Adipocyte (in vitro differentiated cells): ENCODE results near the gene PCSK7.

ENCODE experiments used
- DNase-seq: peaks from one replicate; pipeline ENCODE4 v3.0.0-alpha.2; 2015; ENCODE audit warnings: low read depth
- H3K27me3 ChIP-seq: replicated peaks from 2 replicates; pipeline ENCODE4 v1.7.0; 2013; ENCODE audit warnings: mild to moderate bottlenecking, low read length, moderate library complexity; ENCODE audit not compliant: control insufficient read depth, insufficient read depth
- H3K36me3 ChIP-seq: 2 replicates; pipeline ENCODE4 v1.7.0; 2013; ENCODE audit warnings: low read length, mild to moderate bottlenecking, moderate library complexity; ENCODE audit not compliant: control insufficient read depth, insufficient read depth, severe bottlenecking
- H3K4me1 ChIP-seq: 2 replicates; pipeline ENCODE4 v1.7.0; 2013; ENCODE audit warnings: mild to moderate bottlenecking, low read length, moderate library complexity; ENCODE audit not compliant: control insufficient read depth, insufficient read depth
- H3K4me3 ChIP-seq: 2 replicates; pipeline ENCODE4 v1.7.0; 2013; ENCODE audit warnings: mild to moderate bottlenecking, low read length, moderate library complexity
- H3K9ac ChIP-seq: 2 replicates; pipeline ENCODE4 v1.7.0; 2013; ENCODE audit warnings: mild to moderate bottlenecking, low read length, moderate library complexity
- H3K9me3 ChIP-seq: 2 replicates; pipeline ENCODE4 v1.7.0; 2013; ENCODE audit warnings: mild to moderate bottlenecking, low read length, moderate library complexity; ENCODE audit not compliant: control insufficient read depth

Gene PCSK7

GRCh38 chr11:117177534-117178209 is 54.2 kb downstream of the PCSK7 start:
- Histone ChIP-seq H3K4me3 (peak overlapping the region; percentile 94), H3K36me3 (peaks cover 10% of the 10 kb centered on the region), H3K27me3 (no peaks in the 10 kb centered on the region), H3K9me3 (no peaks in the 10 kb centered on the region), H3K9ac (peak overlapping the region; percentile 96), H3K4me1 (peaks cover 55% of the 10 kb centered on the region)
- DNase-seq, result peak; percentile 16

- H3K36me3 ChIP-seq, result peaks cover under 1% of the 10 kb centered on the region
- H3K9me3 ChIP-seq, result no peaks in the 10 kb centered on the region
- H3K4me1 ChIP-seq, result peaks cover 68% of the 10 kb centered on the region
- no peak for DNase-seq
- no peak overlapping the region for H3K9ac ChIP-seq
- H3K27me3 ChIP-seq, result no peaks in the 10 kb centered on the region
- H3K4me3 ChIP-seq, result no peak overlapping the region
Observed at GRCh38 chr11:117176186-117176585, 55.7 kb downstream of the PCSK7 start.

- no peak for DNase-seq
- H3K36me3 ChIP-seq, result peaks cover 5% of the 10 kb centered on the region
- peaks cover 68% of the 10 kb centered on the region for H3K4me1 ChIP-seq
- no peak overlapping the region for H3K9ac ChIP-seq
- H3K9me3 ChIP-seq, result no peaks in the 10 kb centered on the region
- H3K27me3 ChIP-seq, result no peaks in the 10 kb centered on the region
- H3K4me3 ChIP-seq, result no peak overlapping the region
Observed at GRCh38 chr11:117175781-117176180, 56.1 kb downstream of the PCSK7 start.

GRCh38 chr11:117175104-117175503 is 56.8 kb downstream of the PCSK7 start:
- Histone ChIP-seq H3K4me3 (no peak overlapping the region), H3K27me3 (no peaks in the 10 kb centered on the region), H3K36me3 (peaks cover 11% of the 10 kb centered on the region), H3K4me1 (peaks cover 66% of the 10 kb centered on the region), H3K9ac (no peak overlapping the region), H3K9me3 (no peaks in the 10 kb centered on the region)
- DNase-seq, result no peak

- Histone ChIP-seq H3K4me3 (no peak overlapping the region), H3K9ac (peak overlapping the region; percentile 7), H3K4me1 (peaks cover 56% of the 10 kb centered on the region), H3K36me3 (peaks cover 32% of the 10 kb centered on the region), H3K27me3 (no peaks in the 10 kb centered on the region), H3K9me3 (no peaks in the 10 kb centered on the region)
- peak; percentile 49 for DNase-seq
Observed at GRCh38 chr11:117172724-117173421, 59.0 kb downstream of the PCSK7 start.

GRCh38 chr11:117171404-117172061 is 60.3 kb downstream of the PCSK7 start:
- DNase-seq, result peak; percentile 34
- Histone ChIP-seq H3K36me3 (peaks cover 44% of the 10 kb centered on the region), H3K27me3 (no peaks in the 10 kb centered on the region)

GRCh38 chr11:117171007-117171403 is 60.9 kb downstream of the PCSK7 start:
- Histone ChIP-seq H3K9me3 (no peaks in the 10 kb centered on the region), H3K36me3 (peaks cover 49% of the 10 kb centered on the region), H3K4me1 (peaks cover 63% of the 10 kb centered on the region), H3K9ac (no peak overlapping the region), H3K4me3 (no peak overlapping the region), H3K27me3 (no peaks in the 10 kb centered on the region)
- no peak for DNase-seq

More at GRCh38 chr11:117171404-117172061, 60.3 kb downstream of the PCSK7 start:
- Histone ChIP-seq H3K4me3 (no peak overlapping the region), H3K4me1 (peaks cover 62% of the 10 kb centered on the region), H3K9me3 (no peaks in the 10 kb centered on the region), H3K9ac (peak overlapping the region; percentile 62)

- no peak overlapping the region for H3K9ac ChIP-seq
- no peak overlapping the region for H3K4me3 ChIP-seq
- no peaks in the 10 kb centered on the region for H3K27me3 ChIP-seq
- peaks cover 57% of the 10 kb centered on the region for H3K36me3 ChIP-seq
- no peaks in the 10 kb centered on the region for H3K9me3 ChIP-seq
- H3K4me1 ChIP-seq, result peaks cover 58% of the 10 kb centered on the region
- no peak for DNase-seq
Observed at GRCh38 chr11:117170210-117170609, 61.7 kb downstream of the PCSK7 start.

- Histone ChIP-seq H3K9me3 (no peaks in the 10 kb centered on the region), H3K9ac (no peak overlapping the region), H3K27me3 (no peaks in the 10 kb centered on the region), H3K4me3 (no peak overlapping the region), H3K36me3 (peaks cover 59% of the 10 kb centered on the region), H3K4me1 (peaks cover 55% of the 10 kb centered on the region)
- no peak for DNase-seq
Observed at GRCh38 chr11:117169736-117170135, 62.1 kb downstream of the PCSK7 start.

GRCh38 chr11:117166491-117166890 is 65.4 kb downstream of the PCSK7 start:
- no peaks in the 10 kb centered on the region for H3K27me3 ChIP-seq
- no peak overlapping the region for H3K4me3 ChIP-seq
- peaks cover 90% of the 10 kb centered on the region for H3K36me3 ChIP-seq
- no peak overlapping the region for H3K9ac ChIP-seq
- no peak for DNase-seq
- no peaks in the 10 kb centered on the region for H3K9me3 ChIP-seq
- peaks cover 32% of the 10 kb centered on the region for H3K4me1 ChIP-seq

- H3K9me3 ChIP-seq, result no peaks in the 10 kb centered on the region
- peaks cover 82% of the 10 kb centered on the region for H3K36me3 ChIP-seq
- no peak overlapping the region for H3K9ac ChIP-seq
- DNase-seq, result no peak
- H3K4me3 ChIP-seq, result no peak overlapping the region
- H3K27me3 ChIP-seq, result no peaks in the 10 kb centered on the region
- peaks cover 7% of the 10 kb centered on the region for H3K4me1 ChIP-seq
Observed at GRCh38 chr11:117160826-117161225, 71.0 kb downstream of the PCSK7 start.
